Suppressor macrophage treated with lipopolysaccharide for 4 hours (primary cell): ENCODE results near the gene DPCD.
"Not testable (repeated sequence)": the region's sequence is repeated elsewhere in the genome, so short reads cannot be mapped to it uniquely, and the experiment has no call there.

Experiments
- DNase-seq: peaks from one replicate; pipeline ENCODE4 v3.0.0-alpha.2; 2020

Gene DPCD

GRCh38 chr10:101624526-101625102 is 36.5 kb downstream of the DPCD start:
- no peak for DNase-seq

GRCh38 chr10:101625821-101626412 is 37.8 kb downstream of the DPCD start:
- DNase-seq = no peak

- DNase-seq = no peak
Observed at GRCh38 chr10:101629837-101630632, 41.9 kb downstream of the DPCD start.

- DNase-seq = no peak
Observed at GRCh38 chr10:101630633-101630920, 42.5 kb downstream of the DPCD start.

GRCh38 chr10:101631821-101632475 is 43.8 kb downstream of the DPCD start:
- no peak for DNase-seq

GRCh38 chr10:101633510-101633909 is 45.4 kb downstream of the DPCD start:
- not testable (repeated sequence) for DNase-seq

DNA sequence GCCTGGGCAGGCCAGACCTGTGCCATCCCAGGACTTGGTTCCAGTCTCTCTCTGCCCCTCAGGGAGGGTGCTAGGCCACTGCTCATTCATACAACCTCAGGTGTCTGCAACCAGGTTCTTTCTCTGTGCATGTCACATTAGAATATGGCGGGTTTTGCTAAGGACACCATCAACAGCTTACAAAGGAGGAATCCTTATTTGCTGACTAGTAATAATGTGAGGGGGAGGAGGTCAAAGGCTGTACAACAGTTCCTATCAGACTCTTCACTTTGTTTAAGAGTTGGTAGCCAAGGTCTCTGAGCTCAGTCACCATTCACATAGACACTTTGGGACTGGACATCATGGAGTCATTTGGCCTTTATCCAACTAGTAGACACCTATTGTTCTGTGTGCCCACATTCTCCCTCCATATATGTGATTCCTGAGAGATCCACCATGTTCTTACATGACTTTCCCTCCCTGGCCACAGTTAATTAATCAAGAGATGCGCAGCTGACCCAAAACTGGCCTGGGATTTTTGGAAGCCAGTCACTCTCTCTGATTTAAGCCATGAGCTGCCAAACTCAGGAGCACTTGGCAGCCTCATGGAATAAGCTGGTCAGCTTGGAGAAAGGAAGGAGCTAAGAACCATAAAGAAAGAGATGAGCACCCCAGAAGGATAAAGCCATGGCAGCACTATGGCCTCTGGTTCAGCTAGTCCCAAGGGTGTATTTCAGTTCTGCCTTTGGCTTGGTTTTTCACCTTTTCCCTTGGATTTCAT is 51.2 kb downstream of the DPCD start:
- DNase-seq = no peak

DNA sequence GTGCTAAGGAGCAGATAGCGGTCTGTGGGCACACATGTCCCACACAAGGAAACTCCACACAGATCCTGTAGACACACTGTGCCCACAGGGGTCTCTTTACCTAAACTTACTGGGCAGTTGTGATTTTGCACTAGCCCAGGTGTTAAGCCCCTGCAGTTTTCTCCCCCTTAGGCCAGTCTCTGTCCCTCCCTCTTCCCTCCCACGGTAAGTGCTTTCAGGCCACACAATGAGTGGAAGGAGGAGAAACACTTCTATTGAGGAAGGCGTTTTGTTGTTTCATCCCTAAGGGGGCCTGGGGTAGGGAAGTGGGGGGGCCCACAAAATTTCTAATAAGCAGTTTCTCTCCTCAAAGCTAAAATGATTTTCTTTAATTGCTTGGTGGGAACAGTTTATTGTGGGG is 55.4 kb downstream of the DPCD start:
- DNase-seq = no peak

- DNase-seq = no peak
Observed at GRCh38 chr10:101644002-101644401, 55.9 kb downstream of the DPCD start.

DNA sequence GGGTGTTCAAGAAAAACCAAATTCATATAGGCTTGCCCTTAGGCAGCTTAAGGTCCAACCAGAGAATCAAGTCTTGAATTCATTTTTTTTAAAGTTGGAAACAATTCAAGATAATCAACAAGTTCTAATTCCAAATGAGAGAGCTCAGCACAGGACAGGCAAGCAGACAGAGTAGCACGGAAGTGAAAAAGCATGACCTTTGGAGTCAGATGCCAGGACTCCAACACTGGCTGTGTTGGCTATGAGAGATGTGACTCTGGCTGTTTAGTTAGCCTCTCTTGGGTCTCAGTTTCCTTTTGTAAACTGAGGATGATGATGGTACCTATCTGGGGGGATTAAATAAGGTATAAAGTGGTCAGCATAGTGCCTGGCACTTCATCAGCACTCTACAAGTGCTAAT is 57.5 kb downstream of the DPCD start:
- no peak for DNase-seq

GRCh38 chr10:101646364-101646763 is 58.2 kb downstream of the DPCD start:
- DNase-seq = no peak

DNA sequence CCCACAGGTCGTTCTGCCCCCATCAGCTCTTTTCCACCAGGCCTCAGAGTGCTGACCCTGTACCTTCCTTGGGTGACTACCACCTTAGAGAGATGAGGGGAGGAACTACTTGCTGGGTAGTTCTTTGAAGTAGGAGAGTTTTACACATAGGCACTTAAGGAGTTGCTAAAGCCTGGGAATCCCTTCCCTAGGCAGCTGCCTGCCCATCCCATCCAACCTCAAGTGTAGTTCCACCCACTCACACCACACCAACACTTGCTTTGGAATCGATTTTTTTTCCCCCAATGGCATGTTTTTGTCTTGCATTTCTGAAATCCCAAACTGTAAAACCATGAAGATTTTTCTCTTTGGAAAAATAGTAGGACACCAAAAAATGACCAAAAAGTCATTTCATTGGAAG is 59.1 kb downstream of the DPCD start:
- no peak for DNase-seq

DNA sequence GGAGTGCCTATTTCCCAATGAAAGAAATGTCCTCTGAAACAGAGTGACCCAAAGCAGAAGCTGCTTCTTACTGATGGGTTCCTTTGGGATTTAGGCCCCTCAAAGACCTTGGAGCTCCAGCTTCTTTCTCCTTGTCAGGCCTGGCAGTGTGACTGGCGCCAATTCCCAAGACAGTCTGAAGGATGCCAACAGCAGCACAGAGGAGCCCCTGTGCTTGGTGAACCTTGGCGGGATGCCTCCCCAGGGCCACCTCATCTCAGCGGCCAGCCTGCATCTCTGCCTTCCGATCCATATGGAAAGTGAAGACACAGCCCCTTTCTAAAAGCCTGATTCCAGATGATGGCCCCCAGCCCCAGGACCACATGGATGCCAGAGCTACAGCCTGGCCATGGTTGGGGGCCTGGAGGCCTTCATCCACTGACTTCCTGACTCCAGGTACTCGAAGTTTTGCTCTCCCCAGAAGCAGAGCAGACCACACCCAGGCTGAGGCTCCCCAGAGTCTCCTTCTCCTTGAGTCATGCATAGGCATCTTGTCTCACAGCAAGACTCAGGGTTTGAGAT is 61.5 kb downstream of the DPCD start:
- no peak for DNase-seq

DNA sequence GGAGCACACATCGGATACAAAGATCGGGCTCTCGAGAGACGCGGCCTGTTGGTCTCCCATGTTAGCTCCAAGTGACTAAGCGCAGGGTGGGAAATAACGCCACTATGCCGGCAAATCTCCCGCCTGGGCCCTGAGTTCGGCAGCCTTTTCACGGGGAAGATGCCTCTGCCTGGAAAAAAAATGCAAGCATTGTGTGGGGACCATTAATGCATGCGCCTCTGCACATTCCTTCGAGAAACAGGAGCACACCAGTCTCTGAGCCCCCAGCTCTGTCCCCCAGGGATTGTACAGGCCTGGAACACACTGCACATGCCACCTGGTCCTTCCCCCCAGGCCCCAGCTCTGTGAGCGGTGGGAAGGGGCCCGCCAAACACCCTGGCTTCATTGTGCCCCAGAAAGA is 62.7 kb downstream of the DPCD start:
- DNase-seq = no peak

DNA sequence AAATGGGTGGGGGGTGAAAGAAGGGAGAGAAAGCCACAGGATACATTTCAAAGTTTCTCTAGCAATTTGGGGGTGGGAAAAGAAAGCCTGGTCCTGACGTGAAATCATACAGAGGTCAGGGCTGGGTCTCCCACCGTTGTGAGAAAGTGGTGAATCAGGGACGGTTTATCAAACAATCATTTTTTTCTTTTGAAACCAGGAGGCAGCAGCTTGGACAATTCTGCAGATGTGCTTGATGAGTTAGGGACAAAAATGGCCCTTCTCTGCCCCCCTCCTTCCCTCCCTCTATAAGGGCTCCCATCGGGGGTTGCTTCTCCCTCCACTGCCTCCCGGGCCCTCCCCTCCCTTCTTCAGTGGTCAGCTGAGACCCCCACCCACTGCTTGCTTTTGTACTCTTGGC is 63.2 kb downstream of the DPCD start:
- no peak for DNase-seq

GRCh38 chr10:101653536-101653935 is 65.4 kb downstream of the DPCD start:
- no peak for DNase-seq

DNA sequence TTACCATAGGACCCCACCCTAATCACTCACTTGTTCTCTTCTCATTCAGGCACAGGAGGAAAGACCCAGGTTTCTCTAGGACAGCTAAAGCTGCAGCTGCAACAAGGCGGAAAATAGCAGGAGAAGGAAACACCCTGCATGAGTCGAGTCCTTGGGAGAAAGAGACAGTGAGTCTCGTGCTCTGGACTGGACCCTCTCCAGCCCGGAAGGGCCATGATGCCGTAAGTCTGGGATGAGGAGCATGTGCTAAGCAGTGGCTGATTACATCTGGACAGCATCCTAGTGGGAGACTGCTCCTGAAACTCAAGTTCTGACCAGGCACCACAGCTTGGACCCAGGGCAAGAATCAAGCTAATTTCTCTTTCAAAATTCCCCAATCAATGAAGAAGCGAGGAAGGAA is 67.4 kb downstream of the DPCD start:
- no peak for DNase-seq

DNA sequence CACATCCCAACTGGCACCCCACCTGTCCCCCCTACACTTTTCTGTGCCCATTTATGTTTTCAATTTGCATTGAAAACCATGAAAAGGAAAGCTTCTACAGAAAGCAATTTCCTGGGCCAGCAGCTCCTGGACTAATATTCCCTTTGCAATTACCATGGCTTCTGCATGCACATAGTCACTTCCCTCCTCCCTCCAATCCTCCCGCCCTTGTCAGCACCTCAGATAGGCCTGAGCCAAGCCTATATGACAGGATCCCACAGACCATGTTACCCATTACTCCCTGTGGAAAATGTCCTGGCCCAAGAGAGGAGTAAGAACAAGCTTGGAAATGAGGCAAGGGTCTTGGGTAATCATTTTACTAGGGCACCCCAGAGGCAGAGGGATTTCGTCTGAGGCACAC is 68.8 kb downstream of the DPCD start:
- no peak for DNase-seq

- no peak for DNase-seq
Observed at GRCh38 chr10:101658975-101659374, 70.9 kb downstream of the DPCD start.
